PC-3 (cell line): Measurements from ENCODE around the gene KNCN.

ENCODE experiments used
- EZH2 ChIP-seq: fragments of 300-600 bp; sonication (generic); IDR thresholded peaks from one replicate; pipeline ENCODE4 v1.6.1; 2017; ENCODE audit warnings: antibody characterized with exemption, mild to moderate bottlenecking, low read length; ENCODE audit not compliant: unreplicated experiment
- TF ChIP-seq, protein P1 (sequence below): fragments of 300-600 bp; sonication (generic); conservative IDR thresholded peaks from 2 replicates; pipeline ENCODE4 v1.5.1; 2017; ENCODE audit warnings: antibody characterized with exemption, low read depth, mild to moderate bottlenecking, low read length

GRCh38 chr1:46538147-46538546 is 13.3 kb downstream of the KNCN start:
- TF ChIP-seq, protein P1, sequence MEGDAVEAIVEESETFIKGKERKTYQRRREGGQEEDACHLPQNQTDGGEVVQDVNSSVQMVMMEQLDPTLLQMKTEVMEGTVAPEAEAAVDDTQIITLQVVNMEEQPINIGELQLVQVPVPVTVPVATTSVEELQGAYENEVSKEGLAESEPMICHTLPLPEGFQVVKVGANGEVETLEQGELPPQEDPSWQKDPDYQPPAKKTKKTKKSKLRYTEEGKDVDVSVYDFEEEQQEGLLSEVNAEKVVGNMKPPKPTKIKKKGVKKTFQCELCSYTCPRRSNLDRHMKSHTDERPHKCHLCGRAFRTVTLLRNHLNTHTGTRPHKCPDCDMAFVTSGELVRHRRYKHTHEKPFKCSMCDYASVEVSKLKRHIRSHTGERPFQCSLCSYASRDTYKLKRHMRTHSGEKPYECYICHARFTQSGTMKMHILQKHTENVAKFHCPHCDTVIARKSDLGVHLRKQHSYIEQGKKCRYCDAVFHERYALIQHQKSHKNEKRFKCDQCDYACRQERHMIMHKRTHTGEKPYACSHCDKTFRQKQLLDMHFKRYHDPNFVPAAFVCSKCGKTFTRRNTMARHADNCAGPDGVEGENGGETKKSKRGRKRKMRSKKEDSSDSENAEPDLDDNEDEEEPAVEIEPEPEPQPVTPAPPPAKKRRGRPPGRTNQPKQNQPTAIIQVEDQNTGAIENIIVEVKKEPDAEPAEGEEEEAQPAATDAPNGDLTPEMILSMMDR = no peak
- no peak for TF ChIP-seq EZH2
